ENCODE results near the gene ZC3H10. TPM values are rescaled to one million over a fixed set of nuclear protein-coding genes. Genes with fewer than 3 reads are reported as not detected.

The ZC3H10 gene
- polyA plus RNA-seq, 1 experiment: 1.6 TPM

DNA sequence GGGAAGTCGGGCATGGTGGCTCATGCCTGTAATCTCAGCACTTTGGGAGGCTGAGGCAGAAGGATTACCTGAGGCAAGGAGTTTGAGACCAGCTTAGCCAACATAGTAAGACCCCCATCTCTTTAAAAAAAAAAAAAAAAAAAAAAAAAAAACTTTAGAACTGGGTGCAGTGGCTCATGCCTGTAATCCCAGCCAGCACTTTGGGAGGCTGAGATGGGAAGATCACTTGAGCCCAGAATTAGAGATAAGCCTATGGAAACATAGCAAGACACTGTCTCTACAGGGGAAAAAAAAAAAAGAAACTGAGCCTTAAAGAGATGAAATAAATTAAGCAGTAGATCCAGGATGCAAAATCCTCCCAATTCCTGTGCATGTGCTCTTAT lies 15.4 kb upstream of the ZC3H10 start:
- H3K36me3 ChIP-seq (ENCODE audit: control insufficient read depth, insufficient read depth, low read length): no peaks in the 10 kb centered on the region; the same call in 1 of the 2 replicates
- no peak overlapping the region for H3K4me3 ChIP-seq (ENCODE audit: low read depth, low read length)
- ChIA-PET CTCF (interaction anchor here (3.1 kb wide), 1 partner anchor 23 kb away, joined by 20 read pairs; the partner anchor contains the start of gene ERBB3), POLR2A (no interaction called here)
- H3K27me3 ChIP-seq (ENCODE audit: control insufficient read depth, insufficient read depth, low read length): no peaks in the 10 kb centered on the region
- no peak for TF ChIP-seq CTCF (IDR thresholded peaks at IDR 0.05; ENCODE audit: insufficient read depth, low read depth, low read length)
- no peak for DNase-seq (ENCODE audit: low read depth)

GRCh38 chr12:56103066-56103711 lies 14.9 kb upstream of the ZC3H10 start:
- CTCF ChIA-PET: interaction anchor here (1.4 to 3.1 kb wide), 2 partner anchors 23 to 106 kb away, joined by 3 to 20 read pairs; partner anchors contain the start of genes ERBB3 and SUOX
- POLR2A ChIA-PET: interaction anchor here (1.3 kb wide), 1 partner anchor 24 kb away, joined by 7 read pairs; the partner anchor contains the start of gene ERBB3
- peak overlapping the region; percentile 94 for H3K4me3 ChIP-seq (ENCODE audit: low read depth, low read length)

GRCh38 chr12:56103823-56104108 lies 14.3 kb upstream of the ZC3H10 start:
- Histone ChIP-seq H3K4me3 (ENCODE audit: low read depth, low read length) (peak overlapping the region; percentile 94), H3K36me3 (ENCODE audit: control insufficient read depth, insufficient read depth, low read length) (peaks cover 3% of the 10 kb centered on the region; the same call in 1 of the 2 replicates), H3K27me3 (ENCODE audit: control insufficient read depth, insufficient read depth, low read length) (no peaks in the 10 kb centered on the region)
- DNase-seq (ENCODE audit: low read depth): no peak
- ChIA-PET POLR2A (interaction anchor here (0.8 to 1.8 kb wide), 5 partner anchors 12 to 25 kb away, joined by 3 to 13 read pairs (median 5); partner anchors contain the start of genes ERBB3, ESYT1, RPL41 and ZC3H10), CTCF (interaction anchor here (0.6 to 3.1 kb wide), 10 partner anchors 13 to 397 kb away, joined by 3 to 20 read pairs (median 3); partner anchors contain the start of genes ERBB3, SUOX and ZC3H10)
- TF ChIP-seq CTCF (IDR thresholded peaks at IDR 0.05; ENCODE audit: insufficient read depth, low read depth, low read length): no peak

More at GRCh38 chr12:56103066-56103711, 14.9 kb upstream of the ZC3H10 start:
- peaks cover 3% of the 10 kb centered on the region; the same call in 1 of the 2 replicates for H3K36me3 ChIP-seq (ENCODE audit: control insufficient read depth, insufficient read depth, low read length)
- no peak for DNase-seq (ENCODE audit: low read depth)
- H3K27me3 ChIP-seq (ENCODE audit: control insufficient read depth, insufficient read depth, low read length): no peaks in the 10 kb centered on the region
- no peak for TF ChIP-seq CTCF (IDR thresholded peaks at IDR 0.05; ENCODE audit: insufficient read depth, low read depth, low read length)

GRCh38 chr12:56104109-56104814 lies 13.8 kb upstream of the ZC3H10 start, which contains the start of gene PA2G4:
Gene PA2G4, plus strand, starts transcription at chr12:56104559. Its CDS starts 179 bp downstream, at chr12:56104738.
- no peak for TF ChIP-seq CTCF (IDR thresholded peaks at IDR 0.05; ENCODE audit: insufficient read depth, low read depth, low read length)
- DNase-seq (ENCODE audit: low read depth): peak; percentile 97
- Histone ChIP-seq H3K27me3 (ENCODE audit: control insufficient read depth, insufficient read depth, low read length) (no peaks in the 10 kb centered on the region), H3K36me3 (ENCODE audit: control insufficient read depth, insufficient read depth, low read length) (peaks cover 3% of the 10 kb centered on the region; the same call in 1 of the 2 replicates), H3K4me3 (ENCODE audit: low read depth, low read length) (peak within 1 kb of the TSS; percentile 94)
- ChIA-PET POLR2A (interaction anchor here (0.8 to 1.8 kb wide), 5 partner anchors 11 to 25 kb away, joined by 3 to 13 read pairs (median 5); partner anchors contain the start of genes ERBB3, ESYT1, RPL41 and ZC3H10), CTCF (interaction anchor here (0.6 to 3.1 kb wide), 11 partner anchors 13 to 397 kb away, joined by 3 to 20 read pairs (median 3); partner anchors contain the start of genes ERBB3, SUOX and ZC3H10)

All from BJ (cell line).